T-helper 2 cell (primary cell): Measurements from ENCODE around the gene RAE1.

Experiments used
- DNase-seq, 5 experiments: peaks; one replicate each; pipeline versions ENCODE4 v3.0.0 to v3.0.0-alpha.2; 2012 to 2022

Gene RAE1

DNA sequence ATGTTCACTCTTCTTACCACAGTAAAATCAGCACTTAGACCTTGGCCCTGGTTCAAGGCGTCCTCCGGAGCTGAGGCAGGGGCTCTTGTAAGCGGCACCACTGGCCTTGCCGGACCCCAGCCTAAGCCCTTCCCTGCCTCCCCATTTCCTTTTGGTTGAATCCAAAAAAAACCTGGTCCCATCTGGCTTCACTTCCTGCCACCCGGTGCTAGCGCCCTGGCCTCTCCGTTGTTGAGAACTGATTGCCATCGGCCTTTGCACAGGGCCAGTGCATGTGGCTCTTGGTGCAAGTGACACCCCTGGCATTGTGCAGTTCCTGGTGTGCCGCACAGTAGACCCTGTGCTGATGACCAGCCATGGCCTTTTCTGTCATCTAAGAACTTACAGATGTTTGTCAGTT, 21.1 kb downstream of the RAE1 start:
- DNase-seq = no peak

DNA sequence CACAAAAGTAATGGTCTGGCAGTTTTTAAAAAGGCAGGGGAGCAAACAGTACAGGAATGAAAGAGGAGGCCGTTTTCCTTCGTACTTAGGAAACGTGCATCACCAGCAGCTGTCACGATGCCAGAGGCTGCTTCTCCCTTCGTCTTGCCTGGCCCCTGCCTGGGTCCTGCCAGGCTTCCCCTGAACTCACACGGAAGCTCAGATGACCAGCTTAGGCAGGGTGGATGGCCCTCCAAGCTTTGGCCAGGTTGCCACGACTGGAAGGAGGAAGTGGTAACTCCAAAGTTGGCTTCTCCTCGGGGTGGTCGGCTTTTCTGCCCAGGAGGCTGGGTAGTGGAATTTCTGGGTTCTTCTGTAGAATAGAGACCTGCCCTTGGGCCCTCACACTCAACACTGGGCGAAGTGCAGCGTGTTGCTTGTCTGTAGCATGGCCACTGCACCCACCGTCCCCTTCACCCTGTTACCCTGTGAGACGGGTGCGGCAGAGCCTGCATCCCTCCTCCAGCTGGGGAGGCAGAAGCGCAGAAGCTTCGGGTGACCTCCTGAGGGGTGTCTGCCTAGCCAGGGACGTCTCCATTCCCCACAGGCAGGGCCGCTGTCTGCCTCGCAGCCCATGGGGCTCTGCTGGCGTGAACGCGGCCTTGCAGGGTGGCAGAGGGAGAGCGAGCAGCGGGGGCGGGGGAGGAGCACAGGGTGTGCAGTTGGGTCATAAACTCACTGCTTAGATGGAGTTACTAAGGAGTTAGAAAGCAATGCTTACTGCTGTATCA, 21.7 kb downstream of the RAE1 start:
- no peak for DNase-seq

DNA sequence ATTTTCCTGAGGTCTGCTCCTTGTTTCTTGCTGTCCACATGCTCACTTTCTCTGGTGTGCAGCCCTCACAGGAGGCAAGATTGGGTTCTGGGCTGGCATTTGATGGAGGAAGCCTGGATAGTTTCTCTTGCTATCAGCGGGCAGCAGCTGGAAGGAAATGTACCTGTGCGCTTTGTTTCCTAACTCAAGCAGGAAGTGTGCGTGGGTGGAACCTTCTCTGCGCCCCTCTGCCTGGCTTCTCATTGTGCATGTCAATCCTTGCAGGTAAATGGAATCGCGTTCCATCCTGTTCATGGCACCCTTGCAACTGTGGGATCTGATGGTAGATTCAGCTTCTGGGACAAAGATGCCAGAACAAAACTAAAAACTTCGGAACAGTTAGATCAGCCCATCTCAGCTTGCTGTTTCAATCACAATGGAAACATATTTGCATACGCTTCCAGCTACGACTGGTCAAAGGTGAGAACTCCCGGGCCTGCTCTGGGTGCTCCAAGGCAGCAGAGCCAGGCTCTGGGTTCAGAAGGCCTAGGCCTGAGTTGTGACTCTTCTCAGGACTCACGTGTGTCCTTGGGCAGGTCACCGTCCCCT, 23.4 kb downstream of the RAE1 start:
- DNase-seq = no peak

GRCh38 chr20:57374931-57375651, 24.0 kb downstream of the RAE1 start:
- DNase-seq = no peak

DNA sequence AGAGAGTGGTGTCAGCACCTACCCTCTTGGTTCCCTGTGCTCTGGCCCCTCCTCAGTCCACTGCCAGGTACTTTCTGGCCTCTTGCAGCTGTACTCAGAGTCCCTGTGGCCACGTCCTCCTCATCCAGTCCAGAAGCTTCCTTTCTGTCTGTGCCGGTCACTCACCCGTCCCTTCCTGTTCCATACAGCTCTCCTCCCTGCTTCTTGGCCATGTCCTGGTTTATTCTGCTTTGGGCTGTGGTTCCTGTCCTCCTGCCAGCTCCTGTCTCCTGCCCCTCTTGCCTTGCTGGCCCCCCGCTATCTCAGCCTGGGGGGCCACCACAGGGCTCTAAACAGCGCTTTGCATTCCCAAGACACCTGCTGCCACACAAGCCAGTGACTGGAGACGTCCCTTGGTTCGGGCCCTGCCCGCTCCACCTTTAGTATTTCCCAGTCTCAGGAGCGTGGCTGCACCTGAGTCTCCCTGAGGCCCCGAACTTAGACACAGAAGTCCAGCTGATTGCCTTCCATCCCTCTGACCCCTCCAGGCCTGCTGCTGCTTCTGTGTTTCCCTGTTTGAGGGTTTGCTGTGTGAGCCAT, 24.7 kb downstream of the RAE1 start:
- DNase-seq = no peak

GRCh38 chr20:57377350-57377749, 26.3 kb downstream of the RAE1 start:
- DNase-seq = no peak

DNA sequence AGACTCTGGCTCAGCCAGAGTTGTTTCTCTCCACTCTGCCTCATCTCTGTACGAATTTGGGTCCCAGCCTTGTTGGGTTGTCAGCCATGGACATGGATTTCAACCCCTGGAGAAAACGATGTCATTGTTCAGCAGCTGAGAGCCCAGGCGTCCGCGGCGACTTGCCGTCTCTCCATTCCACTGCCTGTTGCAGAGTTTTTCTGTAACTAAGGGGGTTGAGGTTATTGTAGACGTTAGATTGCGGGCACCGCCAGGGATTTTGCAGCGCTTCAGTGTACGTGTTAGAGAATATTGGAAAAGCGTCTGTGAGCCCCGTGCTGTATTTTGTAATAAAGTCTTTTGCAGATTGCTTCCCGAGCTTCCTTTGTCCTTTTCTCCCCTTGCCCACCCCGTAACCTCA, 27.1 kb downstream of the RAE1 start:
- no peak for DNase-seq

DNA sequence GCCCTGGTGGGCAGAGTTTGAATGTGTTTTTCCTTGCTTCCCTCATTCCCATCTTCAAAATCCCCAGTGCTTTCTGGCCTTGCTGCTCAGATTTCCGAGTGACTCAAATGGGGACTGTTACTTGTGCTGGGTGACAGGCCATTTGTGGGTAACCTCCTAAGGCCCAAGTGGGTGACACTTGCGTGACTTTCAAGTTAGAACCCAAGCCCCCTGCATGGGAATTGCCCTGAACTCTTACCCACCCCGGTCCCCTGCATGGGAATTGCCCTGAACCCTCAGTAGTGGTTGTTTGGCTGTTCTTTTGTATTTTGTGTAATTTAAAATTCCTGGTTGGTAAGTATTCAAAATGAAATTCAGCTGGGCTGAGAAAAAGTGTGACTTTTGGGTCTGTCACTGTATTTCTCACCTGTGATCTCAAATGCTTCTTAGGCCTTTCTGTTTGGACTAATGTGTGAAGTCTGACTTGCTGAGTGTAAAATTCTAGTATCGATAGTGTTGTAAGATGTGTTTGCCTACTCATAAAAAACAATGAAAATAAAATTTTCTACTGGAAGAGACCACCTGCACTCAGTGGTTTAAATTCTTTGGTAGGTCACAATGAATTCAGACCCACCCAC, 27.7 kb downstream of the RAE1 start:
- DNase-seq = peak in 1 of 5 experiments; percentile 38

DNA sequence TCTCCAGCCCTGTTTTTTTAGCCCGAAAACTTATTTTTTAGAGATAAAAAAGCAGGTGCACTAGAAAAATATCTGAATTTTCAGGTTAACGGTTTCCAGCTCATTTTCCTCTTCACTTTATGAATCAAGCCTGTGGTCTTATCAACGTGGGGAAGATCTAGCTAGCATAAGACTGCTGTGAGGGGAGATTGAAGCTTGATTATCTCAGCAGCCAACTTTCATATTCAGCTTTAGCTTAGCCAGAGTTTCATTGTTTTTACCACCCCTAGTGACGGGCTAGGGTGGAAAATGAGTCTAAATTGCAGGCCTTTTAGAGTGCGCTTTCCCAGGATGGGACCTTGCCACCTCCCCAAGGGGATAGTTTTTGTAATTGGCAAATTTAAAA, 28.2 kb downstream of the RAE1 start:
- DNase-seq = peak in 1 of 5 experiments; percentile 85

DNA sequence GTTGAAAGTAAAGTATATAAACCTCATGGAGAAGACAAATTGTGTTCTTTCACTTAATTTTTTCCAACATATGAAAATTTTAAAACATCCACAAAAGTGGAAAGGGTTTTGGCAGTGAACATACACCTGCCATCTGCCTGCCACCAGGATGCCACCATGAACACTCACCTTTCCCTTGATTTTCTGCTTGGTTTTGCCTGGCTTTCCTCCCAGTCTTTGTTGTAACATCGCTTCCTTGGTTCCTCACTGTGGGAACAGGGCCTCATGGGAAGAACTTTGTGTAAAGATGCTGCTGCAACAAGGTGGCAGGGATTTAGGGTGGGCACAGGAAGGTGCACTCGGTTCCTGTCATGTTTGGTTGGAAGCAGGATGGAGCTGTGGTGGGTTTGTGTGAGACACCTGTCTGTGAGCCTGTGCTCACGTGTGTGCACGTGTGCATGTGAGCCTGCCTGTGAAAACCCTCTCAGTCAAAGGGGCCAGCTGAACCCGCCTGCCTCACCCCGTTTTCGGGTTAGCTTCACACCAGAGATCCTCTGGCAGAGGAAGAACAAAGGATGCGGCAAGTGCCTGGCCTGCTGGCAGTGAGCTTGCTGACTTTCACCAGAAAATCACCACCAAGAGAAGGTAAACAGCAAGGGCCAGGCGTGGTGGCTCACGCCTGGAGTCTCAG, 29.2 kb downstream of the RAE1 start:
- peak in 1 of 5 experiments; percentile 34 for DNase-seq

GRCh38 chr20:57381596-57382503, 30.8 kb downstream of the RAE1 start:
- DNase-seq = peak; percentile 59 to 80 (median 74)

- peak in 1 of 5 experiments; percentile 35 for DNase-seq
Measured at GRCh38 chr20:57382516-57382915, 31.5 kb downstream of the RAE1 start.

DNA sequence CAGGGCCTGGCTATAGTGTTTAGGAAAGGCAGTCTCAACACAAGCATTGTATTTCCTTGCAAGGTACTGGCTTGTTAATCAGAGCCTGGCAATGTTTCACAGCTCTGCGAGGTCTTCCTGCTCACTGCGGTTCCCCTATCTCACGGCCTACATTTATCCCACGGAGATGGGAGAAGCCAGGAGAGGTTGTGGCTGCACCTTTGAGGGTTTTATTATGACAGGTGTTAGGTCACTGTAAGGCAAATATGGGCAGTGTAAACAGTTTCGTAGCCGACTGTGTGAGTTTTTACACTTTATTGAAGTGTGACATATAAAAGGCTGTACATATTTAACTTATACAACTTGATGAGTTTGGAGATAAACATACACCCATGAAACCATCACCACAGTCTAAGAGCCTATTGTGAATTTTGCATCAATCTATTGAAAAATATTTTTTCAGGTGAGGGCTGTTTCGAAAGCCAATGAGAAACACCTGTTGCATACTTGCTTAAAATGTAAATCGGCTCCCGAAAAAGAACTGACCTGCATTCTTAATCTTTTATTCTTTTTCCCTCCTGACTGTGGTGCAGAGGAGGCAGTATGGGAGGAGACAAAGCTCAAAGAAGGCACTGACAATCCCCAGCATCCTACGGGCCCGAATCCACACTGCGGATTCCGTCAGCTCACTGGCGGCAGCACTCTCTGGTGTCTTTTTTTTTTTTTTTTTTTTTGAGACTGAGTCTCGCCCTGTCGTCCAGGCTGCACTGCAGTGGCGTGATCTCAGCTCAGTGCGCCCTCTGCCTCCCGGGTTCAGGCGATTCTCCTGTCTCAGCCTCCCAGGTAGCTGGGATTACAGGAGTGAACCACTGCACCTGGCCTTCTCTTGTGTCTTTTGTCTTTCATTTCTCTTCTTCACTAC, 32.6 kb downstream of the RAE1 start:
- DNase-seq = no peak

GRCh38 chr20:57384486-57384885, 33.4 kb downstream of the RAE1 start:
- DNase-seq = no peak

GRCh38 chr20:57384953-57385761, 34.1 kb downstream of the RAE1 start:
- DNase-seq = no peak

DNA sequence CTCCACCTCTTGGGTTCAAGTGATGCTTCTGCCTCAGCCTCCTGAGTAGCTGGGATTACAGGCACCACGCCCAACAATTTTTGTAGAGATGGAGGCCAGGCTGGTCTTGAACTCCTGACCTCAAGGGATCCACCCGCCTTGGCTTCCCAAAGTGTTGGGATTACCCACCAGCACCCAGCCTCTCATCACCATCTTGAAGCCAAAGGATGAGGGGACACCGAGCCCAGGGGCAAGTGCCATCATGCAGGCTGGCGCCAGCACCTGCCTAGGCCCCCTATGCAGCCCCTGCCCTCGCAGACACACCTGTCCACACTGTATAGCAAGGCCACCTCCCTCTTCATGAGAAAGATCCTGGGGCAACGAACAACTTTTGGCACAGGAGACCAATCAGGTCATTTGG, 34.9 kb downstream of the RAE1 start:
- peak in 1 of 5 experiments; percentile 2 for DNase-seq

GRCh38 chr20:57386762-57387161, 35.7 kb downstream of the RAE1 start:
- peak in 1 of 5 experiments; percentile 1 for DNase-seq

- peak in 1 of 5 experiments; percentile 3 for DNase-seq
Measured at GRCh38 chr20:57387463-57387862, 36.4 kb downstream of the RAE1 start.

- peak in 1 of 5 experiments; percentile 2 for DNase-seq
Measured at GRCh38 chr20:57387945-57388371, 36.9 kb downstream of the RAE1 start.
